Measurements from ENCODE around the gene BPIFA2.
"Not testable (repeated sequence)": the region's sequence is repeated elsewhere in the genome, so short reads cannot be mapped to it uniquely, and the experiment has no call there.

The BPIFA2 gene

DNA sequence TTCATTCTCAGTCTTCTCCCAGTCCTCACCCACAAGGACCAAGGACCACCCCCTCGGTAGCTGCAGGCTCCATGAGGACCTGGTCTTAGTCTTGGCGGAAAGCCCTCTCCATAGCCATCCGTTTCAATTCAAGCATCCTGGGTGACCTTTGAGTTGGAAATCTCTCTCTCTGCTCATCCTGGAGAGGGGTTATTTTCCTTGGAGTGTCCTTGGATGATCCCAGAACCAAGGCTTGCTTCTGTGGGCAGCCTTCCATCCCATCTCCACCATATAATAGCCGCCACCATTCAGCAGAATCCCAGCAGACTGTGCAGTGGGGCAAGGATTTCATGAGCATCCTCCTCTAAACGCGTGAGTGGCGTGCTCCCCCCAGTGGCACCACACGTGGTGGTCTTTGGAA is at the start of gene BPIFA2:
Gene BPIFA2, plus strand, starts transcription at position 301 of the 400 bp plus-strand sequence. CDS start 987 bp downstream, outside the sequence.
- peaks cover 15% of the 10 kb centered on the region for H3K9me3 Mint-ChIP-seq (ENCODE audit: low read depth)
- H3K27me3 Mint-ChIP-seq, result peaks cover 2% of the 10 kb centered on the region
- H3K4me1 Mint-ChIP-seq (ENCODE audit: low read depth), result no peaks in the 10 kb centered on the region
- no peak within 1 kb of the TSS for H3K4me3 Mint-ChIP-seq
- no peak within 1 kb of the TSS for H3K27ac Mint-ChIP-seq
- no peaks in the 10 kb centered on the region for H3K36me3 Mint-ChIP-seq

DNA sequence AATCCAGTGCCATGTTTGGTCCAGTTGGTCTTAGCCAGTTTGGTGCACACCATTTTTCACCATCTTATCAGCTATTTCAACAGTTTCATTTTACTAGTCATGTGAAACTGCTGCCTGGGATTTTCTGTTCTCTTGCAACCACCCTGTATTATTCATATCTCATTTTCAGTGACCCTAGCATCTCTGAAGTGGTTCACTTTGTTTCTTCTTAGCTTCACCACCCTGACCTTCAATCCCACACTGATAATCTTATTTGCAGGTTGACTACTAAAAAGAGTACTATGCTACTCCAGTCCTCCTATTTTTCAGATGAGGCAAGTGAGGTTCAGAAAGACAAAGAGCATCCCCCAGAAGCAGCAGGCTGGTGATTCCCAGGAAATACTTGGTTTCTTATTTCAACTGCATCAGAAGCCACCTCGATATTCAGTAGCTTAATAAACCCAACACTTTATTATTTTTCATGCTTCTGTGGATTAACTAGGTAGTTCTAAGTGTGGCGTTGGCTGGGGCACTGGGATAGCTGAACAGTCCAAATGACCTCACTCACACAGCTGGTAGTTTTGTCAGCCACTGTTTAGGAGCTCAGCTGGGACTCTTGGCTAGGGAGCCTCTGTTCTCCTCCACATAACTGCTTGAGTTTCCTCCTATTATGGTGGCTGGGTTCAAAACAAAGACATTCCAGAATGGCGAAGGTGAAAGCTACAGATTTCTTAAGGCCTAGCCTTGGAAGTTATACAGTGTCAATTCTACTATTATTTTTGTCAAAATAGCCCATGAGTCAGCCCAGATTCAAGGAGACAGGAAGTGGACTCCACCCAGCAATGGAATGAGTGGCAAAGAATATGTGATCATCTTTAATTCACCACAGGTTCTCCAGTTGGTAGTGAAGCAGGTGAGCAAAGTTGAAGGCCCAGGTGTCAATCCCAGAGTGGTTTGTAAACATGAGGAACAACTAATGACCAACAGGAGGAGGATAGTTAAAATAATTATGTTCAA is 47.9 kb upstream of the BPIFA2 start:
- Mint-ChIP-seq H3K36me3 (peaks cover 6% of the 10 kb centered on the region), H3K4me3 (no peak overlapping the region), H3K27ac (no peak overlapping the region), H3K27me3 (no peaks in the 10 kb centered on the region), H3K9me3 (ENCODE audit: low read depth) (no peaks in the 10 kb centered on the region), H3K4me1 (ENCODE audit: low read depth) (peaks cover 4% of the 10 kb centered on the region)

DNA sequence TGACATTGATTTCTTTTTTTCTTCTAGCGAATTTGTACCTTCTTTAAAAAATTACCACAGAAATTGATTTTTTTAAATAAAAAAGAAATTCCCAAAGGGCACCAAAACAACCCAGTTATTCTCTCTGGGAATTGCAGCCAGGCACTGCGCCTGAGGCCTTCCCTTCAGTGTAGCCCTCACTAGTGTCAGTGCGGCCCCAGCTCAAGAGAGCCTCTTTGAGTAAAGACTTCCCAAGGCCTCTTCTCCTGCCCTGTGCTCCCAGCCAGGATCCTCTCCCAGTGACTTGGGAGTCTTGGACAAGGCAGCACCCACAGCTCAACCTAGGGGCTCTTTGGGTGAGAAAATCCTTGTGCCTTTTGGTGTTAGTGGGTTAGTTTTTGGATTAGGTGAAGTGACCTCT is 47.0 kb upstream of the BPIFA2 start:
- H3K4me3 Mint-ChIP-seq, result no peak overlapping the region
- H3K4me1 Mint-ChIP-seq (ENCODE audit: low read depth), result peaks cover 4% of the 10 kb centered on the region
- H3K9me3 Mint-ChIP-seq (ENCODE audit: low read depth), result no peaks in the 10 kb centered on the region
- H3K27me3 Mint-ChIP-seq, result peaks cover under 1% of the 10 kb centered on the region
- H3K27ac Mint-ChIP-seq, result no peak overlapping the region
- H3K36me3 Mint-ChIP-seq, result peaks cover 6% of the 10 kb centered on the region

DNA sequence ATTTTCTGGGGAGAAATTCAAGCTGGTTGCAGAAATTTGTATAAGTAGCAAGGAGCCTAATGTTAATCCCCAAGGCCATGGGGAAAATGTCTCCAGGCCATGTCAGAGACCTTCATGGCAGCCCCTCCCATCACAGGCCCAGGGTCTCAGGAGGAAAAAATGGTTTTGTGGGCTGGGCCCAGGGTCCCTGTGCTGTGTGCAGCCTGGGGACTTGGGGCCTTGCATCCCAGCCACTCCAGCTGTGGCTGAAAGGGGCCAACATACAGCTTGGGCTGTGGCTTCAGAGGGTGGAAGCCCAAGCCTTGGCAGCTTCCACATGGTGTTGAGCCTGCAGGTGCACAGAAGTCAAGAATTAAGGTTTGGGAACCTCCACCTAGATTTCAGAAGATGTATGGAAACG is 45.7 kb upstream of the BPIFA2 start:
- H3K27ac Mint-ChIP-seq; H3K4me3 Mint-ChIP-seq; H3K27me3 Mint-ChIP-seq; H3K9me3 Mint-ChIP-seq (ENCODE audit: low read depth); H3K36me3 Mint-ChIP-seq; H3K4me1 Mint-ChIP-seq (ENCODE audit: low read depth): not testable (repeated sequence)

GRCh38 chr20:33124261-33124660 is 43.7 kb upstream of the BPIFA2 start:
- Mint-ChIP-seq H3K9me3 (ENCODE audit: low read depth) (no peaks in the 10 kb centered on the region), H3K4me3 (no peak overlapping the region), H3K4me1 (ENCODE audit: low read depth) (peaks cover 4% of the 10 kb centered on the region), H3K36me3 (peaks cover 6% of the 10 kb centered on the region), H3K27me3 (peaks cover 1% of the 10 kb centered on the region), H3K27ac (no peak overlapping the region)

GRCh38 chr20:33124994-33125393 is 43.0 kb upstream of the BPIFA2 start:
- peaks cover 6% of the 10 kb centered on the region for H3K36me3 Mint-ChIP-seq
- H3K27ac Mint-ChIP-seq, result no peak overlapping the region
- no peak overlapping the region for H3K4me3 Mint-ChIP-seq
- H3K9me3 Mint-ChIP-seq (ENCODE audit: low read depth), result no peaks in the 10 kb centered on the region
- peaks cover 1% of the 10 kb centered on the region for H3K27me3 Mint-ChIP-seq
- peaks cover 4% of the 10 kb centered on the region for H3K4me1 Mint-ChIP-seq (ENCODE audit: low read depth)

- Mint-ChIP-seq H3K27me3 (peaks cover 1% of the 10 kb centered on the region), H3K4me1 (ENCODE audit: low read depth) (no peaks in the 10 kb centered on the region), H3K36me3 (peaks cover 6% of the 10 kb centered on the region), H3K27ac (no peak overlapping the region), H3K9me3 (ENCODE audit: low read depth) (no peaks in the 10 kb centered on the region), H3K4me3 (no peak overlapping the region)
Observed at GRCh38 chr20:33125983-33126382, 42.0 kb upstream of the BPIFA2 start.

- peaks cover 6% of the 10 kb centered on the region for H3K36me3 Mint-ChIP-seq
- no peaks in the 10 kb centered on the region for H3K4me1 Mint-ChIP-seq (ENCODE audit: low read depth)
- H3K27me3 Mint-ChIP-seq, result peaks cover 1% of the 10 kb centered on the region
- H3K9me3 Mint-ChIP-seq (ENCODE audit: low read depth), result no peaks in the 10 kb centered on the region
- no peak overlapping the region for H3K4me3 Mint-ChIP-seq
- H3K27ac Mint-ChIP-seq, result no peak overlapping the region
Observed at GRCh38 chr20:33127422-33128097, 40.4 kb upstream of the BPIFA2 start.

GRCh38 chr20:33130568-33131061 is 37.3 kb upstream of the BPIFA2 start:
- no peak overlapping the region for H3K4me3 Mint-ChIP-seq
- no peak overlapping the region for H3K27ac Mint-ChIP-seq
- H3K36me3 Mint-ChIP-seq, result no peaks in the 10 kb centered on the region
- peaks cover 1% of the 10 kb centered on the region for H3K27me3 Mint-ChIP-seq
- H3K9me3 Mint-ChIP-seq (ENCODE audit: low read depth), result no peaks in the 10 kb centered on the region
- H3K4me1 Mint-ChIP-seq (ENCODE audit: low read depth), result no peaks in the 10 kb centered on the region

DNA sequence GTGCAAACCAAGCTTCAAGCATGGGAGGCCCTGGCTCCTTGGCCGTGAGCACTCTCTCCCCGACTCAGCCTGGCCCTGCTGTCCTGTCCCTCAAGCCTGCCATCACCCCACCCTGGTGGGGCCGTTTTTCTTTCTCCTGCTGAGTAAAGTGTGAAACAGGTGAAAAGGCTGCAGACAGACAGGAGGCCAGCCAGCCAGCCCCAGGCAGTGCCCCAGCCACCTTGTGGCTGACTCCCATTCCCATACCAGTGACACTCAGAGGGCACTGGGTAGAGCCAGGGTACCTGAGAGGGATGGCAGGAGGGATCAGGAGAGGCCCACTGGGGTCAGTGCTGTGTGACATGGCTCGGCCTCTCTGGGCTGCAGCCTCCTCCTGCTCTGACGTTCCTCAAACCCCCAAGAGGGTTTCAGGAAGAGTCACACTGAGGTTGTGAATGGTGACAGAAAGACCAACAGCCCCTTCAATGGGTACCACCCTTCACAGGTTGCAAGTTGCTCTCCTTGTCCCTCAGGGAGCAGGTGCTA is 35.9 kb upstream of the BPIFA2 start:
- H3K9me3 Mint-ChIP-seq (ENCODE audit: low read depth), result peaks cover 3% of the 10 kb centered on the region

DNA sequence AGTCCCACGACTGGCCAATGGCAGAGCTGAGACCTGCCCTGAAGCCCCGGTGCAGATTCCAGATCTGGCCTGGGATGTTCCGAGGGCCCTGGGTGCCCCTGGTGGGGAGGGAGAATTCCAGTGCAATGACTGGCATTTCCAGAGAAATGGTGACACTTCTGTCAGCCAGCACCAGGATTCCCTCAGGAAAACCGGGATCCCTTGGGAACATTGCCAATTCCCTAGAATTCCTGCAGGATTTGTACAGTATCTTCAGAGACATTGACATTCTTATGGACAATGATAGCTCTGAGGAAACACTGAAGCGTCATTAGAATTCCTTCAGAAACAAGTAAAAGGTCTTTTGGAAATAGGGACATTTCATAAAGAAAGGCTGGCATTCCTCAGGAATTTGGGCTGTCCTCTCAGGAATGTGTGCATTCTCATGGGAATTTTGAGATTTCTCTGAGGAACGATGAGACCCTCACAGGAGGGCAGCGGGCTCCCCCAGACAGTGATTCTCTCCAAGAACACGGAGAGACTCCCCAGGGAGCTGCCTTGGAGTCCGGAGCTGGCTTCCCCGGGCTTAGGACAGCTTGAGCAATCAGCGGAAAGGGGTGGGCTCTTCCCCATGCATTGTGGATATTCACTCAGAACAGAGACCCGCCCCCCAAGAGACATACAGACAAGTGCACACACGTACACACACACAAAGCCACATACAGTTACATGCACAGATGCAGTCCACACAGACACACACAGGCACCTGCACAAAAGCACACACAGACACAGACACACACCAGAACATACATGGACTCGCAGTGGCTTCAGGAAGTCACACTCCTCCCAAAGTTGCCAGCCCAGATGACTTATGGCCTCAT is 35.2 kb upstream of the BPIFA2 start:
- H3K4me1 Mint-ChIP-seq (ENCODE audit: low read depth), result no peaks in the 10 kb centered on the region
- H3K27me3 Mint-ChIP-seq, result no peaks in the 10 kb centered on the region
- H3K4me3 Mint-ChIP-seq, result no peak overlapping the region
- H3K27ac Mint-ChIP-seq, result no peak overlapping the region
- peaks cover 5% of the 10 kb centered on the region for H3K9me3 Mint-ChIP-seq (ENCODE audit: low read depth)
- no peaks in the 10 kb centered on the region for H3K36me3 Mint-ChIP-seq

More for the DNA sequence above, 35.9 kb upstream of the BPIFA2 start:
- H3K27me3 Mint-ChIP-seq, result no peaks in the 10 kb centered on the region
- no peaks in the 10 kb centered on the region for H3K36me3 Mint-ChIP-seq
- no peak overlapping the region for H3K4me3 Mint-ChIP-seq
- no peak overlapping the region for H3K27ac Mint-ChIP-seq
- H3K4me1 Mint-ChIP-seq (ENCODE audit: low read depth), result no peaks in the 10 kb centered on the region

- no peak overlapping the region for H3K4me3 Mint-ChIP-seq
- no peaks in the 10 kb centered on the region for H3K27me3 Mint-ChIP-seq
- H3K4me1 Mint-ChIP-seq (ENCODE audit: low read depth), result no peaks in the 10 kb centered on the region
- peaks cover 5% of the 10 kb centered on the region for H3K9me3 Mint-ChIP-seq (ENCODE audit: low read depth)
- H3K27ac Mint-ChIP-seq, result no peak overlapping the region
- H3K36me3 Mint-ChIP-seq, result no peaks in the 10 kb centered on the region
Observed at GRCh38 chr20:33133373-33133941, 34.5 kb upstream of the BPIFA2 start.

DNA sequence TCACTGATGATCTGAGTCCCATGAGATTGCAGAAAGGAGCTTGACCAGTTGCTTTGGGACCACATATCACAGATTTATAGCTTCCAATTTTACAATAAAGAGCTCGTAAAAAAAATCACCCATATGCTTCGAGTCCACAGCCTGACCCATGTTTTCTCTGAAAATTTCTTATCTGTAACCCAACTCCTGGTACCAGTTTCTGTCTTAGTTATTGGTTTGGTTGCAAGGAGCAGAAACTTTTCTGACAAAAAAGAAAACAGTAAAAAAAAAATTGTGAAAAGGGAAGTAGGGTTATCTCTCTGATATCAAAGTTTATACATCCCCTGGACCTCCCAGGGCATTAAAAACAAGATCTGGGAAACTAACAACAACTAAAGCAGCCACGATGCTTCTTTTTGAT is 30.8 kb upstream of the BPIFA2 start:
- Mint-ChIP-seq H3K4me3 (no peak overlapping the region), H3K27me3 (no peaks in the 10 kb centered on the region), H3K36me3 (no peaks in the 10 kb centered on the region), H3K4me1 (ENCODE audit: low read depth) (no peaks in the 10 kb centered on the region), H3K27ac (no peak overlapping the region), H3K9me3 (ENCODE audit: low read depth) (peaks cover 5% of the 10 kb centered on the region)

- Mint-ChIP-seq H3K27me3 (no peaks in the 10 kb centered on the region), H3K9me3 (ENCODE audit: low read depth) (peaks cover 5% of the 10 kb centered on the region), H3K4me3 (no peak overlapping the region), H3K4me1 (ENCODE audit: low read depth) (no peaks in the 10 kb centered on the region), H3K27ac (no peak overlapping the region), H3K36me3 (no peaks in the 10 kb centered on the region)
Observed at GRCh38 chr20:33139467-33139866, 28.5 kb upstream of the BPIFA2 start.

All from activated naive CD8-positive, alpha-beta T cell (primary cell).